ENCODE measurements around the gene ALOXE3. TPM values are rescaled to one million over a fixed set of nuclear protein-coding genes. Genes with fewer than 3 reads are reported as not detected.

The ALOXE3 gene
- total and polyA plus RNA-seq, 2 of the 8 experiments (the other 6 are each of a cell fraction or from before 2014, with no cell fraction given) = 0.26 TPM; not detected in 1

DNA sequence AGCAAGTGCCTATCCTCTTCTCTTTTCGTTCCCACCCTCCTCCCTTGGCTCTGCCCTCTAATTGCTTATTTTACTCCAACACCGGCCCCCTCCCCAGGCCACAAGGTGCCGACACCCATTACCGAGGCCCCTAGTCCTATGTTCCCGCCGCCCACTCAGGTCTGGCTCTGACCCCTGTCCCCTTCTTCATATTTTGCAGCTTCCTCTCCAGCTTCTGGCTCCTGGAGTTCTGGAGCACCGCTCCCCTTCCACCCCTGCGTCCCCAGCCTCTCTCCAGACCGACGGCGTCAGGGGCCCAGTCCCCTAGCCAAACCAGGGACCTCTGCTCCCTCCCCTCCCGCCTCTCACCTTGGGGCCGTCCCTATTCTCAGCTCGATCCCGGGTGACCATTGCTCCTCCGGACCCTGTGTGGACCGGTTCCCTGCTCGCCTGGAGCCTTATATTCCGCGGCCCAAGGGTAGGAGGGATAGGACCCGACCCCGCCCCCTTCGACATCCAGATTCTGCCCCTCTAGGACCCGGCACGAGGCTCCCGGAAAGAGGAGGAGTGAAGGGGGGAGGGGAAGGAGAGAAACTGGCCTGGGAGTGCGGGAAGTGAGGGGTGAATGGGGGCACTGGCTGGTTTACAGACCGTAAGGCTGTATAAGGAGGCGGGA, 5.5 kb upstream of the ALOXE3 start, which contains the start of gene HES7 (continued):
- TF ChIP-seq CBX5 (IDR thresholded peaks at IDR 0.05; ENCODE audit: low read depth, low read length) (no peak), SIX5 (IDR thresholded peaks at IDR 0.05; ENCODE audit: low read depth, low read length) (no peak), MAFK (IDR thresholded peaks at IDR 0.05; ENCODE audit: low read depth, low read length) (no peak), SIN3A (conservative IDR thresholded peaks at IDR 0.05 in 1 of 2, IDR thresholded peaks at IDR 0.05 in 1 of 2; ENCODE audit: low read depth in 1 of 2, low read length in 2 of 2) (peak in 1 of 2 experiments; percentile 70; a peak in 2 of 4 replicates), POLR2A (IDR thresholded peaks at IDR 0.05; ENCODE audit: control extremely low read depth in 1 of 2, low read depth in 2 of 2, low read length in 2 of 2) (no peak), TBP (IDR thresholded peaks at IDR 0.05; ENCODE audit: low read depth, low read length) (peak; percentile 35; the same call in 1 of the 2 replicates), SP1 (IDR thresholded peaks at IDR 0.05; ENCODE audit: low read depth, low read length) (no peak), SIRT6 (IDR thresholded peaks at IDR 0.05; ENCODE audit: low read length) (no peak), SUZ12 (IDR thresholded peaks at IDR 0.05; ENCODE audit: low read length) (no peak)
- TF ChIP-seq, protein P1, sequence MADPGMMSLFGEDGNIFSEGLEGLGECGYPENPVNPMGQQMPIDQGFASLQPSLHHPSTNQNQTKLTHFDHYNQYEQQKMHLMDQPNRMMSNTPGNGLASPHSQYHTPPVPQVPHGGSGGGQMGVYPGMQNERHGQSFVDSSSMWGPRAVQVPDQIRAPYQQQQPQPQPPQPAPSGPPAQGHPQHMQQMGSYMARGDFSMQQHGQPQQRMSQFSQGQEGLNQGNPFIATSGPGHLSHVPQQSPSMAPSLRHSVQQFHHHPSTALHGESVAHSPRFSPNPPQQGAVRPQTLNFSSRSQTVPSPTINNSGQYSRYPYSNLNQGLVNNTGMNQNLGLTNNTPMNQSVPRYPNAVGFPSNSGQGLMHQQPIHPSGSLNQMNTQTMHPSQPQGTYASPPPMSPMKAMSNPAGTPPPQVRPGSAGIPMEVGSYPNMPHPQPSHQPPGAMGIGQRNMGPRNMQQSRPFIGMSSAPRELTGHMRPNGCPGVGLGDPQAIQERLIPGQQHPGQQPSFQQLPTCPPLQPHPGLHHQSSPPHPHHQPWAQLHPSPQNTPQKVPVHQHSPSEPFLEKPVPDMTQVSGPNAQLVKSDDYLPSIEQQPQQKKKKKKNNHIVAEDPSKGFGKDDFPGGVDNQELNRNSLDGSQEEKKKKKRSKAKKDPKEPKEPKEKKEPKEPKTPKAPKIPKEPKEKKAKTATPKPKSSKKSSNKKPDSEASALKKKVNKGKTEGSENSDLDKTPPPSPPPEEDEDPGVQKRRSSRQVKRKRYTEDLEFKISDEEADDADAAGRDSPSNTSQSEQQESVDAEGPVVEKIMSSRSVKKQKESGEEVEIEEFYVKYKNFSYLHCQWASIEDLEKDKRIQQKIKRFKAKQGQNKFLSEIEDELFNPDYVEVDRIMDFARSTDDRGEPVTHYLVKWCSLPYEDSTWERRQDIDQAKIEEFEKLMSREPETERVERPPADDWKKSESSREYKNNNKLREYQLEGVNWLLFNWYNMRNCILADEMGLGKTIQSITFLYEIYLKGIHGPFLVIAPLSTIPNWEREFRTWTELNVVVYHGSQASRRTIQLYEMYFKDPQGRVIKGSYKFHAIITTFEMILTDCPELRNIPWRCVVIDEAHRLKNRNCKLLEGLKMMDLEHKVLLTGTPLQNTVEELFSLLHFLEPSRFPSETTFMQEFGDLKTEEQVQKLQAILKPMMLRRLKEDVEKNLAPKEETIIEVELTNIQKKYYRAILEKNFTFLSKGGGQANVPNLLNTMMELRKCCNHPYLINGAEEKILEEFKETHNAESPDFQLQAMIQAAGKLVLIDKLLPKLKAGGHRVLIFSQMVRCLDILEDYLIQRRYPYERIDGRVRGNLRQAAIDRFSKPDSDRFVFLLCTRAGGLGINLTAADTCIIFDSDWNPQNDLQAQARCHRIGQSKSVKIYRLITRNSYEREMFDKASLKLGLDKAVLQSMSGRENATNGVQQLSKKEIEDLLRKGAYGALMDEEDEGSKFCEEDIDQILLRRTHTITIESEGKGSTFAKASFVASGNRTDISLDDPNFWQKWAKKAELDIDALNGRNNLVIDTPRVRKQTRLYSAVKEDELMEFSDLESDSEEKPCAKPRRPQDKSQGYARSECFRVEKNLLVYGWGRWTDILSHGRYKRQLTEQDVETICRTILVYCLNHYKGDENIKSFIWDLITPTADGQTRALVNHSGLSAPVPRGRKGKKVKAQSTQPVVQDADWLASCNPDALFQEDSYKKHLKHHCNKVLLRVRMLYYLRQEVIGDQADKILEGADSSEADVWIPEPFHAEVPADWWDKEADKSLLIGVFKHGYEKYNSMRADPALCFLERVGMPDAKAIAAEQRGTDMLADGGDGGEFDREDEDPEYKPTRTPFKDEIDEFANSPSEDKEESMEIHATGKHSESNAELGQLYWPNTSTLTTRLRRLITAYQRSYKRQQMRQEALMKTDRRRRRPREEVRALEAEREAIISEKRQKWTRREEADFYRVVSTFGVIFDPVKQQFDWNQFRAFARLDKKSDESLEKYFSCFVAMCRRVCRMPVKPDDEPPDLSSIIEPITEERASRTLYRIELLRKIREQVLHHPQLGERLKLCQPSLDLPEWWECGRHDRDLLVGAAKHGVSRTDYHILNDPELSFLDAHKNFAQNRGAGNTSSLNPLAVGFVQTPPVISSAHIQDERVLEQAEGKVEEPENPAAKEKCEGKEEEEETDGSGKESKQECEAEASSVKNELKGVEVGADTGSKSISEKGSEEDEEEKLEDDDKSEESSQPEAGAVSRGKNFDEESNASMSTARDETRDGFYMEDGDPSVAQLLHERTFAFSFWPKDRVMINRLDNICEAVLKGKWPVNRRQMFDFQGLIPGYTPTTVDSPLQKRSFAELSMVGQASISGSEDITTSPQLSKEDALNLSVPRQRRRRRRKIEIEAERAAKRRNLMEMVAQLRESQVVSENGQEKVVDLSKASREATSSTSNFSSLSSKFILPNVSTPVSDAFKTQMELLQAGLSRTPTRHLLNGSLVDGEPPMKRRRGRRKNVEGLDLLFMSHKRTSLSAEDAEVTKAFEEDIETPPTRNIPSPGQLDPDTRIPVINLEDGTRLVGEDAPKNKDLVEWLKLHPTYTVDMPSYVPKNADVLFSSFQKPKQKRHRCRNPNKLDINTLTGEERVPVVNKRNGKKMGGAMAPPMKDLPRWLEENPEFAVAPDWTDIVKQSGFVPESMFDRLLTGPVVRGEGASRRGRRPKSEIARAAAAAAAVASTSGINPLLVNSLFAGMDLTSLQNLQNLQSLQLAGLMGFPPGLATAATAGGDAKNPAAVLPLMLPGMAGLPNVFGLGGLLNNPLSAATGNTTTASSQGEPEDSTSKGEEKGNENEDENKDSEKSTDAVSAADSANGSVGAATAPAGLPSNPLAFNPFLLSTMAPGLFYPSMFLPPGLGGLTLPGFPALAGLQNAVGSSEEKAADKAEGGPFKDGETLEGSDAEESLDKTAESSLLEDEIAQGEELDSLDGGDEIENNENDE (IDR thresholded peaks at IDR 0.05; ENCODE audit: insufficient replicate concordance, low read length) = no peak

Data from H1 (cell line).